ENCODE data around the gene TMEM61. TPM values are rescaled to one million over a fixed set of nuclear protein-coding genes. Genes with fewer than 3 reads are reported as not detected.
A peak's percentile ranks its signal among the peaks of the same experiment; 100 is the strongest.

The TMEM61 gene
- total RNA-seq, 1 experiment from 2014 or later: 5.0 TPM

- Histone ChIP-seq H3K79me2 (ENCODE audit: low read depth) (no peaks in the 10 kb centered on the region), H3K4me3 (no peak overlapping the region), H3K36me3 (ENCODE audit: low read depth) (no peaks in the 10 kb centered on the region), H3K4me1 (replicated peaks; ENCODE audit: insufficient read depth) (peaks cover 9% of the 10 kb centered on the region; the same call in 1 of the 2 replicates), H2AFZ (no peak overlapping the region), H3K9me3 (ENCODE audit: insufficient read depth, low read depth) (no peaks in the 10 kb centered on the region), H3K9me2 (ENCODE audit: insufficient read depth) (no peaks in the 10 kb centered on the region), H3K4me2 (no peak overlapping the region), H3F3A (ENCODE audit: insufficient read depth, low read depth) (no peaks in the 10 kb centered on the region; the same call in 1 of the 2 replicates), H4K20me1 (ENCODE audit: insufficient read depth) (no peaks in the 10 kb centered on the region), H3K27ac (no peak overlapping the region), H3K27me3 (ENCODE audit: insufficient read depth, low read depth) (no peaks in the 10 kb centered on the region)
- POLR2A ChIA-PET (ENCODE audit: unreplicated experiment): no interaction called here
- BruUV-seq (replicated peaks): no TSS peak
- CTCF ChIA-PET: no interaction called here
- no peak for DNase-seq
- intact Hi-C loops (cut with micrococcal nuclease; ENCODE audit: unreplicated experiment): no loop called here
- TF ChIP-seq CTCF (conservative IDR thresholded peaks at IDR 0.05): no peak
- no peak for TF ChIP-seq EZH2 (IDR thresholded peaks at IDR 0.05; ENCODE audit: low read depth)
These were observed 25.1 kb downstream of the TMEM61 start for GRCh38 chr1:55005351-55006140.

- H3K27me3 ChIP-seq (ENCODE audit: insufficient read depth, low read depth): no peaks in the 10 kb centered on the region
- H3F3A ChIP-seq (ENCODE audit: insufficient read depth, low read depth): no peaks in the 10 kb centered on the region; the same call in 1 of the 2 replicates
- no peak overlapping the region for H3K4me2 ChIP-seq
- intact Hi-C loops (cut with micrococcal nuclease; ENCODE audit: unreplicated experiment): no loop called here
- H3K4me3 ChIP-seq: no peak overlapping the region
- POLR2A ChIA-PET (ENCODE audit: unreplicated experiment): interaction anchor here (0.5 kb wide), 1 partner anchor 488 kb away, joined by 35 read pairs; no protein-coding TSS in a partner anchor
- DNase-seq: no peak
- CTCF ChIA-PET: interaction anchor here (1.0 to 1.1 kb wide), 2 partner anchors 56 to 62 kb away, joined by 4 read pairs; no protein-coding TSS in a partner anchor
- H2AFZ ChIP-seq: no peak overlapping the region
- no peaks in the 10 kb centered on the region for H4K20me1 ChIP-seq (ENCODE audit: insufficient read depth)
- H3K9me3 ChIP-seq (ENCODE audit: insufficient read depth, low read depth): no peaks in the 10 kb centered on the region
- TF ChIP-seq CTCF (conservative IDR thresholded peaks at IDR 0.05) (no peak), EZH2 (IDR thresholded peaks at IDR 0.05; ENCODE audit: low read depth) (no peak)
- peaks cover 9% of the 10 kb centered on the region; the same call in 1 of the 2 replicates for H3K4me1 ChIP-seq (replicated peaks; ENCODE audit: insufficient read depth)
- no peaks in the 10 kb centered on the region for H3K36me3 ChIP-seq (ENCODE audit: low read depth)
- H3K27ac ChIP-seq: no peak overlapping the region
- no TSS peak for BruUV-seq (replicated peaks)
- H3K9me2 ChIP-seq (ENCODE audit: insufficient read depth): no peaks in the 10 kb centered on the region
- no peaks in the 10 kb centered on the region for H3K79me2 ChIP-seq (ENCODE audit: low read depth)
These were observed 26.5 kb downstream of the TMEM61 start for GRCh38 chr1:55006931-55007330.

- H3K27ac ChIP-seq: no peak overlapping the region
These were observed 27.2 kb downstream of the TMEM61 start for GRCh38 chr1:55007625-55008024.

More at GRCh38 chr1:55007625-55008024, 27.2 kb downstream of the TMEM61 start:
- Histone ChIP-seq H3K4me2 (no peak overlapping the region), H4K20me1 (ENCODE audit: insufficient read depth) (no peaks in the 10 kb centered on the region), H3K9me3 (ENCODE audit: insufficient read depth, low read depth) (no peaks in the 10 kb centered on the region), H3K79me2 (ENCODE audit: low read depth) (no peaks in the 10 kb centered on the region), H3K27me3 (ENCODE audit: insufficient read depth, low read depth) (no peaks in the 10 kb centered on the region), H3K9me2 (ENCODE audit: insufficient read depth) (no peaks in the 10 kb centered on the region), H3K4me1 (replicated peaks; ENCODE audit: insufficient read depth) (peaks cover 9% of the 10 kb centered on the region; the same call in 1 of the 2 replicates), H3K4me3 (no peak overlapping the region), H3K36me3 (ENCODE audit: low read depth) (no peaks in the 10 kb centered on the region), H3F3A (ENCODE audit: insufficient read depth, low read depth) (no peaks in the 10 kb centered on the region; the same call in 1 of the 2 replicates), H2AFZ (no peak overlapping the region)
- ChIA-PET CTCF (interaction anchor here (0.5 to 1.1 kb wide), 4 partner anchors 11 to 63 kb away, joined by 3 to 4 read pairs (median 4); no protein-coding TSS in a partner anchor), POLR2A (ENCODE audit: unreplicated experiment) (interaction anchor here (0.5 kb wide), 2 partner anchors 121 to 489 kb away, joined by 4 to 35 read pairs; partner anchors contain the start of gene DHCR24)
- BruUV-seq (replicated peaks): no TSS peak
- intact Hi-C loops (cut with micrococcal nuclease; ENCODE audit: unreplicated experiment): no loop called here
- DNase-seq: peak; percentile 27 to 56
- TF ChIP-seq EZH2 (IDR thresholded peaks at IDR 0.05; ENCODE audit: low read depth) (no peak), CTCF (conservative IDR thresholded peaks at IDR 0.05) (no peak)
